Measurements from ENCODE around the gene TEX2. TPM values are rescaled to one million over a fixed set of nuclear protein-coding genes. Genes with fewer than 3 reads are reported as not detected.
A peak's percentile ranks its signal among the peaks of the same experiment; 100 is the strongest.

Gene TEX2
- total and polyA plus RNA-seq, 9 of the 15 experiments (the other 6 are each of a cell fraction or from before 2014, with no cell fraction given) = 4.1 to 27.6 (median 19.3) TPM

DNA sequence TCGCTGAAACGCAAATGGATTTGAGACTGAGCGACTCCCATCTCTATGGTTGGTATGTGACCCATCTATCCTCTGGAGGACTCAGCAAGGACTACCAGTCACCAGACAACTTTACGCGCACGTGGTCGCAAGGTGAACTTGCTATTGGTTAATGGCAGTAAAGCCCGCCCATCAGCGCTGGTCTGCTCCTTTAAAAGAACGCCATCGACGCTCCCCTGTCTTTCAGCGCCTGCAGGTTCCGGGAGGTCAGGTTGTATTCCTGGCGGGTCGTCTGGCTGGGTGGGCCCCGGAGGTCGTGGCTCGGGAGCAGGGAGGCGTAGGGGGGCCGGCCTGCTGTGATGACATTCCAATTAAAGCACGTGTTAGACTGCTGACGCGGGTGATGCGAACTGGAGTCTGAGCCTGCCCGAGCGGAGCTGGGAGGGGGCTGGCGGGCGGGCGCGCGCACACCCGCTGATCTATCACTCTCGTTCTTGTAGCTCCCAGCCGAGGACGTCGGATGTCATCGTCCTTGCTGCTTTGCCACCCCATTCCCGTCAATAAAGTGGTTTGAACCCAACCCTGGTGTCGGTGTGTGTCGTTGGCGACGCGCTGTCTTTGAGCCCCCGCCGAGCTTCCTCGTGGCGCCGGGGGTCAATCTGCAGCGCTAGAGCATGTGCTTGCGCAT is 117.2 kb downstream of the TEX2 start (continued):
- TF ChIP-seq, protein P1, sequence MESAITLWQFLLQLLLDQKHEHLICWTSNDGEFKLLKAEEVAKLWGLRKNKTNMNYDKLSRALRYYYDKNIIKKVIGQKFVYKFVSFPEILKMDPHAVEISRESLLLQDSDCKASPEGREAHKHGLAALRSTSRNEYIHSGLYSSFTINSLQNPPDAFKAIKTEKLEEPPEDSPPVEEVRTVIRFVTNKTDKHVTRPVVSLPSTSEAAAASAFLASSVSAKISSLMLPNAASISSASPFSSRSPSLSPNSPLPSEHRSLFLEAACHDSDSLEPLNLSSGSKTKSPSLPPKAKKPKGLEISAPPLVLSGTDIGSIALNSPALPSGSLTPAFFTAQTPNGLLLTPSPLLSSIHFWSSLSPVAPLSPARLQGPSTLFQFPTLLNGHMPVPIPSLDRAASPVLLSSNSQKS (CRISPR knock-in tag; IDR thresholded peaks at IDR 0.05) = no peak
- TF ChIP-seq, protein P2, sequence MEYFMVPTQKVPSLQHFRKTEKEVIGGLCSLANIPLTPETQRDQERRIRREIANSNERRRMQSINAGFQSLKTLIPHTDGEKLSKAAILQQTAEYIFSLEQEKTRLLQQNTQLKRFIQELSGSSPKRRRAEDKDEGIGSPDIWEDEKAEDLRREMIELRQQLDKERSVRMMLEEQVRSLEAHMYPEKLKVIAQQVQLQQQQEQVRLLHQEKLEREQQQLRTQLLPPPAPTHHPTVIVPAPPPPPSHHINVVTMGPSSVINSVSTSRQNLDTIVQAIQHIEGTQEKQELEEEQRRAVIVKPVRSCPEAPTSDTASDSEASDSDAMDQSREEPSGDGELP (CRISPR knock-in tag; IDR thresholded peaks at IDR 0.05; ENCODE audit: borderline replicate concordance) = peak; percentile 99
- TF ChIP-seq NEUROD1 (IDR thresholded peaks at IDR 0.05; ENCODE audit: borderline replicate concordance, low read depth, low read length, partially characterized antibody) = peak; percentile 83
- TF ChIP-seq NFYB (IDR thresholded peaks at IDR 0.05; ENCODE audit: extremely low read depth, insufficient read length) = peak; percentile 76
- peak; percentile 96 for TF ChIP-seq MEIS2 (IDR thresholded peaks at IDR 0.05; ENCODE audit: partially characterized antibody)
- TF ChIP-seq, protein P3, sequence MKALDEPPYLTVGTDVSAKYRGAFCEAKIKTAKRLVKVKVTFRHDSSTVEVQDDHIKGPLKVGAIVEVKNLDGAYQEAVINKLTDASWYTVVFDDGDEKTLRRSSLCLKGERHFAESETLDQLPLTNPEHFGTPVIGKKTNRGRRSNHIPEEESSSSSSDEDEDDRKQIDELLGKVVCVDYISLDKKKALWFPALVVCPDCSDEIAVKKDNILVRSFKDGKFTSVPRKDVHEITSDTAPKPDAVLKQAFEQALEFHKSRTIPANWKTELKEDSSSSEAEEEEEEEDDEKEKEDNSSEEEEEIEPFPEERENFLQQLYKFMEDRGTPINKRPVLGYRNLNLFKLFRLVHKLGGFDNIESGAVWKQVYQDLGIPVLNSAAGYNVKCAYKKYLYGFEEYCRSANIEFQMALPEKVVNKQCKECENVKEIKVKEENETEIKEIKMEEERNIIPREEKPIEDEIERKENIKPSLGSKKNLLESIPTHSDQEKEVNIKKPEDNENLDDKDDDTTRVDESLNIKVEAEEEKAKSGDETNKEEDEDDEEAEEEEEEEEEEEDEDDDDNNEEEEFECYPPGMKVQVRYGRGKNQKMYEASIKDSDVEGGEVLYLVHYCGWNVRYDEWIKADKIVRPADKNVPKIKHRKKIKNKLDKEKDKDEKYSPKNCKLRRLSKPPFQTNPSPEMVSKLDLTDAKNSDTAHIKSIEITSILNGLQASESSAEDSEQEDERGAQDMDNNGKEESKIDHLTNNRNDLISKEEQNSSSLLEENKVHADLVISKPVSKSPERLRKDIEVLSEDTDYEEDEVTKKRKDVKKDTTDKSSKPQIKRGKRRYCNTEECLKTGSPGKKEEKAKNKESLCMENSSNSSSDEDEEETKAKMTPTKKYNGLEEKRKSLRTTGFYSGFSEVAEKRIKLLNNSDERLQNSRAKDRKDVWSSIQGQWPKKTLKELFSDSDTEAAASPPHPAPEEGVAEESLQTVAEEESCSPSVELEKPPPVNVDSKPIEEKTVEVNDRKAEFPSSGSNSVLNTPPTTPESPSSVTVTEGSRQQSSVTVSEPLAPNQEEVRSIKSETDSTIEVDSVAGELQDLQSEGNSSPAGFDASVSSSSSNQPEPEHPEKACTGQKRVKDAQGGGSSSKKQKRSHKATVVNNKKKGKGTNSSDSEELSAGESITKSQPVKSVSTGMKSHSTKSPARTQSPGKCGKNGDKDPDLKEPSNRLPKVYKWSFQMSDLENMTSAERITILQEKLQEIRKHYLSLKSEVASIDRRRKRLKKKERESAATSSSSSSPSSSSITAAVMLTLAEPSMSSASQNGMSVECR (CRISPR knock-in tag; IDR thresholded peaks at IDR 0.05) = 0 out of 2 replicates have a peak, but pooled peaks have one; percentile 51
- peak; percentile 94 for TF ChIP-seq FOS (IDR thresholded peaks at IDR 0.05; ENCODE audit: extremely low read depth, insufficient read length)
- TF ChIP-seq RBBP5 (IDR thresholded peaks at IDR 0.05; ENCODE audit: borderline replicate concordance, insufficient read depth, low read length, poor library complexity, severe bottlenecking) = peak; percentile 2
- 0 out of 2 replicates have a peak, but pooled peaks have one; percentile 57 for TF ChIP-seq MTA1 (IDR thresholded peaks at IDR 0.05; ENCODE audit: borderline replicate concordance)
- TF ChIP-seq BCOR (IDR thresholded peaks at IDR 0.05) = peak; percentile 72; the same call in 1 of the 2 replicates
- TF ChIP-seq, protein P4, sequence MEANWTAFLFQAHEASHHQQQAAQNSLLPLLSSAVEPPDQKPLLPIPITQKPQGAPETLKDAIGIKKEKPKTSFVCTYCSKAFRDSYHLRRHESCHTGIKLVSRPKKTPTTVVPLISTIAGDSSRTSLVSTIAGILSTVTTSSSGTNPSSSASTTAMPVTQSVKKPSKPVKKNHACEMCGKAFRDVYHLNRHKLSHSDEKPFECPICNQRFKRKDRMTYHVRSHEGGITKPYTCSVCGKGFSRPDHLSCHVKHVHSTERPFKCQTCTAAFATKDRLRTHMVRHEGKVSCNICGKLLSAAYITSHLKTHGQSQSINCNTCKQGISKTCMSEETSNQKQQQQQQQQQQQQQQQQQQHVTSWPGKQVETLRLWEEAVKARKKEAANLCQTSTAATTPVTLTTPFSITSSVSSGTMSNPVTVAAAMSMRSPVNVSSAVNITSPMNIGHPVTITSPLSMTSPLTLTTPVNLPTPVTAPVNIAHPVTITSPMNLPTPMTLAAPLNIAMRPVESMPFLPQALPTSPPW (CRISPR knock-in tag; IDR thresholded peaks at IDR 0.05) = peak; percentile 64
- TF ChIP-seq, protein P5, sequence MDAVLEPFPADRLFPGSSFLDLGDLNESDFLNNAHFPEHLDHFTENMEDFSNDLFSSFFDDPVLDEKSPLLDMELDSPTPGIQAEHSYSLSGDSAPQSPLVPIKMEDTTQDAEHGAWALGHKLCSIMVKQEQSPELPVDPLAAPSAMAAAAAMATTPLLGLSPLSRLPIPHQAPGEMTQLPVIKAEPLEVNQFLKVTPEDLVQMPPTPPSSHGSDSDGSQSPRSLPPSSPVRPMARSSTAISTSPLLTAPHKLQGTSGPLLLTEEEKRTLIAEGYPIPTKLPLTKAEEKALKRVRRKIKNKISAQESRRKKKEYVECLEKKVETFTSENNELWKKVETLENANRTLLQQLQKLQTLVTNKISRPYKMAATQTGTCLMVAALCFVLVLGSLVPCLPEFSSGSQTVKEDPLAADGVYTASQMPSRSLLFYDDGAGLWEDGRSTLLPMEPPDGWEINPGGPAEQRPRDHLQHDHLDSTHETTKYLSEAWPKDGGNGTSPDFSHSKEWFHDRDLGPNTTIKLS (IDR thresholded peaks at IDR 0.05; ENCODE audit: borderline replicate concordance, low read depth) = peak; percentile 85; the same call in 1 of the 2 replicates
- TF ChIP-seq, protein P6, sequence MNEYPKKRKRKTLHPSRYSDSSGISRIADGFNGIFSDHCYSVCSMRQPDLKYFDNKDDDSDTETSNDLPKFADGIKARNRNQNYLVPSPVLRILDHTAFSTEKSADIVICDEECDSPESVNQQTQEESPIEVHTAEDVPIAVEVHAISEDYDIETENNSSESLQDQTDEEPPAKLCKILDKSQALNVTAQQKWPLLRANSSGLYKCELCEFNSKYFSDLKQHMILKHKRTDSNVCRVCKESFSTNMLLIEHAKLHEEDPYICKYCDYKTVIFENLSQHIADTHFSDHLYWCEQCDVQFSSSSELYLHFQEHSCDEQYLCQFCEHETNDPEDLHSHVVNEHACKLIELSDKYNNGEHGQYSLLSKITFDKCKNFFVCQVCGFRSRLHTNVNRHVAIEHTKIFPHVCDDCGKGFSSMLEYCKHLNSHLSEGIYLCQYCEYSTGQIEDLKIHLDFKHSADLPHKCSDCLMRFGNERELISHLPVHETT (CRISPR knock-in tag; conservative IDR thresholded peaks at IDR 0.05 in 1 of 2, IDR thresholded peaks at IDR 0.05 in 1 of 2) = no peak; a peak in 2 of 4 replicates
